ENCODE measurements around the gene TPSG1.
"Not testable (repeated sequence)": the region's sequence is repeated elsewhere in the genome, so short reads cannot be mapped to it uniquely, and the experiment has no call there.

DNA sequence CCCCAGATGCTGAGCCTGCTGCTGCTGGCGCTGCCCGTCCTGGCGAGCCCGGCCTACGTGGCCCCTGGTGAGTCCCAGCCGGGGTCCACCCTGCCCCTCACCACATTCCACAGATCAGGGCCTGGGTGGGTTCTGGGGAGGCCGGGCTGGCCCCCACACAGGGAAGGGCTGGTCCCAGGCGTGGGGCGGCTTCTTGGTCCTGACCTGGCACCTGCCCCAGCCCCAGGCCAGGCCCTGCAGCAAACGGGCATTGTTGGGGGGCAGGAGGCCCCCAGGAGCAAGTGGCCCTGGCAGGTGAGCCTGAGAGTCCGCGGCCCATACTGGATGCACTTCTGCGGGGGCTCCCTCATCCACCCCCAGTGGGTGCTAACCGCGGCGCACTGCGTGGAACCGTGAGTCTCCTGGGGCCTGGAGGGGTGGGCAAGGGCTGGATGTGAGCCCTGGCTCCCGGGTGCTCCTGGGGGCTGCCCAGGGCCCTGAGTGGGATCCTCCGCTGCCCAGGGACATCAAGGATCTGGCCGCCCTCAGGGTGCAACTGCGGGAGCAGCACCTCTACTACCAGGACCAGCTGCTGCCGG lies 31.3 kb upstream of the TPSG1 start:
- TF ChIP-seq CTCF (IDR thresholded peaks at IDR 0.05; ENCODE audit: borderline replicate concordance, extremely low read depth, low read length, poor library complexity, severe bottlenecking); EZH2 (IDR thresholded peaks at IDR 0.05; ENCODE audit: borderline replicate concordance, low read depth, low read length, severe bottlenecking): not testable (repeated sequence)
